Vagina (tissue), 2 donors: ENCODE data around the gene NIPBL.

ENCODE experiments used
- POLR2A ChIP-seq, 2 donors: fragments of 450-650 bp; IDR thresholded peaks; one replicate each; pipeline ENCODE4 v1.6.1; 2017; ENCODE audit warnings: antibody characterized with exemption in 2 of 2, mild to moderate bottlenecking in 2 of 2, moderate library complexity in 2 of 2
- POLR2AphosphoS5 ChIP-seq, 2 donors: sonication (generic); formaldehyde crosslinking; IDR thresholded peaks; one replicate each; pipeline ENCODE4 v1.9.0; 2017; ENCODE audit warnings: antibody characterized with exemption in 2 of 2, mild to moderate bottlenecking in 2 of 2, low read depth in 1 of 2; ENCODE audit not compliant: insufficient read depth in 1 of 2
- TF ChIP-seq, protein P1 (sequence below), 3 experiments: fragments of 450-650 bp in 2 of 3; fragments of 200-600 bp in 1 of 3; sonication (generic) in 1 of 3; IDR thresholded peaks; one replicate each; pipeline ENCODE4 v1.5.1; 2017 to 2019; ENCODE audit warnings: antibody characterized with exemption in 3 of 3, mild to moderate bottlenecking in 2 of 3, moderate library complexity in 2 of 3

- TF ChIP-seq, protein P1, sequence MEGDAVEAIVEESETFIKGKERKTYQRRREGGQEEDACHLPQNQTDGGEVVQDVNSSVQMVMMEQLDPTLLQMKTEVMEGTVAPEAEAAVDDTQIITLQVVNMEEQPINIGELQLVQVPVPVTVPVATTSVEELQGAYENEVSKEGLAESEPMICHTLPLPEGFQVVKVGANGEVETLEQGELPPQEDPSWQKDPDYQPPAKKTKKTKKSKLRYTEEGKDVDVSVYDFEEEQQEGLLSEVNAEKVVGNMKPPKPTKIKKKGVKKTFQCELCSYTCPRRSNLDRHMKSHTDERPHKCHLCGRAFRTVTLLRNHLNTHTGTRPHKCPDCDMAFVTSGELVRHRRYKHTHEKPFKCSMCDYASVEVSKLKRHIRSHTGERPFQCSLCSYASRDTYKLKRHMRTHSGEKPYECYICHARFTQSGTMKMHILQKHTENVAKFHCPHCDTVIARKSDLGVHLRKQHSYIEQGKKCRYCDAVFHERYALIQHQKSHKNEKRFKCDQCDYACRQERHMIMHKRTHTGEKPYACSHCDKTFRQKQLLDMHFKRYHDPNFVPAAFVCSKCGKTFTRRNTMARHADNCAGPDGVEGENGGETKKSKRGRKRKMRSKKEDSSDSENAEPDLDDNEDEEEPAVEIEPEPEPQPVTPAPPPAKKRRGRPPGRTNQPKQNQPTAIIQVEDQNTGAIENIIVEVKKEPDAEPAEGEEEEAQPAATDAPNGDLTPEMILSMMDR (IDR thresholded peaks at IDR 0.05) = no peak
- TF ChIP-seq POLR2A (IDR thresholded peaks at IDR 0.05) (no peak), POLR2AphosphoS5 (IDR thresholded peaks at IDR 0.05; ENCODE audit: insufficient read depth in 1 of 2, low read depth in 1 of 2) (no peak)
Observed at GRCh38 chr5:36939969-36940858, 63.6 kb downstream of the NIPBL start.
